ENCODE results near the gene TMEM19.

- TF ChIP-seq CTCF (conservative IDR thresholded peaks at IDR 0.05; ENCODE audit: low read depth, low read length) (peak; percentile 55), EZH2 (IDR thresholded peaks at IDR 0.05; ENCODE audit: borderline replicate concordance, low read depth, low read length, poor library complexity, severe bottlenecking) (no peak)
These were observed 22.1 kb upstream of the TMEM19 start, which contains the start of the genes THAP2 and ZFC3H1 for GRCh38 chr12:71663561-71664410.
